ENCODE results near the gene HDAC4. TPM values are rescaled to one million over a fixed set of nuclear protein-coding genes. Genes with fewer than 3 reads are reported as not detected.

The HDAC4 gene
- total RNA-seq, 1 donor from 2014 or later, result 7.8 TPM

- no peak for TF ChIP-seq CTCF (IDR thresholded peaks at IDR 0.05; ENCODE audit: insufficient read depth, low read length, poor library complexity, severe bottlenecking)
- DNase-seq (ENCODE audit: low read depth), result no peak
Observed at GRCh38 chr2:239432174-239432573, 31.4 kb upstream of the HDAC4 start.

GRCh38 chr2:239431536-239431935, 30.7 kb upstream of the HDAC4 start:
- no peak overlapping the region for H3K4me3 ChIP-seq (ENCODE audit: low read depth, low read length)
- TF ChIP-seq CTCF (IDR thresholded peaks at IDR 0.05; ENCODE audit: insufficient read depth, low read length, poor library complexity, severe bottlenecking), result no peak
- no peak for DNase-seq (ENCODE audit: low read depth)
- H3K36me3 ChIP-seq (ENCODE audit: control insufficient read depth, insufficient read depth, low read length), result no peaks in the 10 kb centered on the region
- no peaks in the 10 kb centered on the region for H3K27me3 ChIP-seq (ENCODE audit: control insufficient read depth, insufficient read depth, low read length)

More at GRCh38 chr2:239432174-239432573, 31.4 kb upstream of the HDAC4 start:
- H3K4me3 ChIP-seq (ENCODE audit: low read depth, low read length), result no peak overlapping the region
- H3K36me3 ChIP-seq (ENCODE audit: control insufficient read depth, insufficient read depth, low read length), result no peaks in the 10 kb centered on the region
- no peaks in the 10 kb centered on the region for H3K27me3 ChIP-seq (ENCODE audit: control insufficient read depth, insufficient read depth, low read length)

- Histone ChIP-seq H3K4me3 (ENCODE audit: low read depth, low read length) (no peak overlapping the region), H3K36me3 (ENCODE audit: control insufficient read depth, insufficient read depth, low read length) (no peaks in the 10 kb centered on the region), H3K27me3 (ENCODE audit: control insufficient read depth, insufficient read depth, low read length) (no peaks in the 10 kb centered on the region)
- TF ChIP-seq CTCF (IDR thresholded peaks at IDR 0.05; ENCODE audit: insufficient read depth, low read length, poor library complexity, severe bottlenecking), result no peak
- no peak for DNase-seq (ENCODE audit: low read depth)
Observed at GRCh38 chr2:239429473-239430350, 28.9 kb upstream of the HDAC4 start.

- no peaks in the 10 kb centered on the region for H3K36me3 ChIP-seq (ENCODE audit: control insufficient read depth, insufficient read depth, low read length)
- no peaks in the 10 kb centered on the region for H3K27me3 ChIP-seq (ENCODE audit: control insufficient read depth, insufficient read depth, low read length)
- no peak for TF ChIP-seq CTCF (IDR thresholded peaks at IDR 0.05; ENCODE audit: insufficient read depth, low read length, poor library complexity, severe bottlenecking)
- DNase-seq (ENCODE audit: low read depth), result no peak
- H3K4me3 ChIP-seq (ENCODE audit: low read depth, low read length), result no peak overlapping the region
Observed at GRCh38 chr2:239425631-239426030, 24.8 kb upstream of the HDAC4 start.

GRCh38 chr2:239424337-239425045, 23.7 kb upstream of the HDAC4 start:
- H3K36me3 ChIP-seq (ENCODE audit: control insufficient read depth, insufficient read depth, low read length), result no peaks in the 10 kb centered on the region
- no peak for DNase-seq (ENCODE audit: low read depth)
- TF ChIP-seq CTCF (IDR thresholded peaks at IDR 0.05; ENCODE audit: insufficient read depth, low read length, poor library complexity, severe bottlenecking), result no peak

More at GRCh38 chr2:239424337-239425045, 23.7 kb upstream of the HDAC4 start:
- no peak overlapping the region for H3K4me3 ChIP-seq (ENCODE audit: low read depth, low read length)
- no peaks in the 10 kb centered on the region for H3K27me3 ChIP-seq (ENCODE audit: control insufficient read depth, insufficient read depth, low read length)

Measured in kidney epithelial cell (primary cell).